Activated effector memory CD4-positive, alpha-beta T cell treated with Interleukin-2 at 50 U/mL for 16 hours (primary cell): ENCODE results near the gene DNAJC3.
"Not testable (repeated sequence)": the region's sequence is repeated elsewhere in the genome, so short reads cannot be mapped to it uniquely, and the experiment has no call there.

ENCODE experiments used
- DNase-seq: peaks from one replicate; pipeline ENCODE4 v3.0.0-alpha.2; 2020

Gene DNAJC3

GRCh38 chr13:95676105-95676761 is 706 bp upstream of the DNAJC3 start:
- DNase-seq = peak; percentile 10

DNA sequence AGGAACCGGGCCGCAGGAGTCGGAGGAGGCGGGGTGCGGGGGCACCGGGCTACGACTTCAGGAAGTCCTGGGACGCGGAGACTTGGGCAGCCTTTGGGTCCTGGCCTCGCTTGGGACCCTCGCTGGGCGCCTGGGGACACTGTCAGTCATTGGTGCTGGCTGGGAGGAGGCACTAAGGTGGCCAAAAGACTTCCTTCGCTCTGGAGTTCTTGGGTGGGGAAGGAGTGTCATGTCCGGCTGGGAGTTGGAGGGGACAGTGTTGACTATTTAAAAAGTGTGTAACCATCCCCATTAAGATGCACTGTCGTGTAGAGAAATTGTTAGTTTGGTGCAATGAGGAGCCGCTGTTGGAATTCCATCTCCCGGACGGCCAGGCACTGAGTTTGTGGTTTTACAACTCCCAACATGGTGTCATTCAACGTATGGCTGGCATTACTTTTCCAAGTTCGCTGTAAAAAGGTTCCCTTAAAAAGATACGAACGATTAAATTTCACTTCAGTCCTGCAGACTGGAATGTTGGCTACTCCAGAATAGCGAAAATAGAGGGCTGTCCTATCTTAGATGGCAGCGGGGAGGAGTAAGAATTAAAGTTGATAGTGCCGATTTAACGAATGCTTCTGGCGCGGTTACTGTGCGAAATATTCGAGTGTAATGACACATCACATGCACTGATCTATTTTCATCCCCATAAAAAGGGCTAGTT is 776 bp downstream of the DNAJC3 start:
- DNase-seq = no peak

GRCh38 chr13:95678967-95679366 is 2.0 kb downstream of the DNAJC3 start:
- DNase-seq = no peak

- no peak for DNase-seq
Measured at GRCh38 chr13:95679722-95680121, 2.8 kb downstream of the DNAJC3 start.

- DNase-seq = no peak
Measured at GRCh38 chr13:95684418-95684817, 7.5 kb downstream of the DNAJC3 start.

- DNase-seq = not testable (repeated sequence)
Measured at GRCh38 chr13:95684960-95685359, 8.0 kb downstream of the DNAJC3 start.

DNA sequence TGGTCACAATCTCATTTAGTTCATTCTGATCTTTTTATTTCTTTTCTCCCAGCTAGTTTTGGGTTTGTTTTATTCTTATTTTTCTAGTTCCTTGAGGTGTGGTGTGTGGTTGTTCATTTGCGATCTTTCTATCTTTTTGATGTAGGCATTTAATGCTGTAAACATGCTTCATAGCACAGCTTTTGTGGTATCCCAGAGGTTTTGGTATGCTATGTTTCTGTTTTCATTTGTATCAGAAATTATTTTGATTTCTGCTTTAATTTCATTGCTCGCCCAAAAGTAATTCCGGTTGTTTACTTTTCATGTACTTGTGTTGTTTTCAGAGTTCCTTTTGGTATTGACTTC is 12.6 kb downstream of the DNAJC3 start:
- DNase-seq = no peak

DNA sequence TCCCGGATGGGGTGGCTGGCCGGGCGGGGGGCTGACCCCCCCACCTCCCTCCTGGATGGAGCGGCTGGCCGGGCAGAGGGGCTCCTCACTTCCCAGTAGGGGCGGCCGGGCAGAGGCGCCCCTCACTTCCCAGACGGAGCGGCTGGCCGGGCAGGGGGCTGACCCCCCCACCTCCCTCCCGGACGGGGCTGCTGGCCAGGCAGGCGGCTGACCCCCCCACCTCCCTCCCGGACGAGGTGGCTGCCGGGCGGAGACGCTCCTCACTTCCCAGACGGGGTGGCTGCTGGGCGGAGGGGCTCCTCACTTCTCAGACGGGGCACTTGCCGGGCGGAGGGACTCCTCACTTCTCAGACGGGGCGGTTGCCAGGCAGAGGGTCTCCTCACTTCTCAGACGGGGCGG is 14.0 kb downstream of the DNAJC3 start:
- DNase-seq = not testable (repeated sequence)

DNA sequence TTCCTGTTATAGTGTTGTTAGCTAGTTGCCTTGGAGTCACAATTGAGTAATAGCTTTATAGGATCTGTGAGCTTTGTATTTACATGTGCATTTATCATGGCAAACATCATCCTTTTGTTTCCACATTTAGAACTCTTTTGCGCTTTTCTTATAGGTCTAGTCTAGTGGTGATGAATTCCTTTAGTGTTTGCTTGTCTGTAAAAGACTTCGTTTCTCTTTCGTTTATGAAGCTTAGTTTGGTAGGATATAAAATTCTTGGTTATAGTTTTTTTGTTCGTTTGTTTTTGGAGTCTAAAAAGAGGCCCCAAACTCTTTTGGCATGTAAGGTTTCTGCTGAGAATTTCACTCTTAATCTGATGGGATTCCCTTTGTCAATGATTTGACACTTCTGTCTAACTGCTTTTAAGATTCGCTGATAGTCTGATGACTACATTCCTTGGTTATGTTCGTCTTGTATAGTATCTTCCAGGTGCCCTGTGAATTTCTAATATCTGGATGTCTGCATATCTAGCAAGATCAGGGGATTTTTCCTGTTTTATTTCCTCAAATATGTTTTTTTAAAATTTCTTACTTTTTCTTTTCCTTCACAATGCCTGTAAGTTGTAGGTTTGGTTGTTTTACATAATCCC is 20.2 kb downstream of the DNAJC3 start:
- DNase-seq = no peak

- DNase-seq = no peak
Measured at GRCh38 chr13:95698047-95698749, 21.3 kb downstream of the DNAJC3 start.

- no peak for DNase-seq
Measured at GRCh38 chr13:95703576-95703975, 26.6 kb downstream of the DNAJC3 start.

GRCh38 chr13:95704510-95704909 is 27.6 kb downstream of the DNAJC3 start:
- no peak for DNase-seq

DNA sequence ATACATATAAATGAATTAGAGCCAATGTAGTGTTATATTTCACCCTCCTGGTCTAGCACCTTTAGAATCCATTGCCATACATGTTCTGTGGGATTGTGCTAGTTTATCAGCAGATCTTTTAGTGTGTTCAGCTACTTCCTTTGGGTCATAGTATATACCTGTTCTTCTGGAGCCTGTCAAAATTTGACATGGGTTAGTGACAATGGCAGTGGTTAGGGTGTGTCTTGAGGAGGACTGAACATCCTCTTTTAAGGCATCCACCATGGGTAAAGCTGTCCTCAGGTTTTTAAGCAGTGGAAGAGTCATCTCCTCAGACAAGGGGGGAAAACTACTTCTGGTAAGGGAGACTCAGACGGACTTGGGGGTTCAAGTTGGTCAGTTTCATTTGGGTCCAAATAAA is 29.4 kb downstream of the DNAJC3 start:
- DNase-seq = no peak

GRCh38 chr13:95707035-95707434 is 30.1 kb downstream of the DNAJC3 start:
- DNase-seq = no peak

- DNase-seq = no peak
Measured at GRCh38 chr13:95707442-95708390, 30.8 kb downstream of the DNAJC3 start.

DNA sequence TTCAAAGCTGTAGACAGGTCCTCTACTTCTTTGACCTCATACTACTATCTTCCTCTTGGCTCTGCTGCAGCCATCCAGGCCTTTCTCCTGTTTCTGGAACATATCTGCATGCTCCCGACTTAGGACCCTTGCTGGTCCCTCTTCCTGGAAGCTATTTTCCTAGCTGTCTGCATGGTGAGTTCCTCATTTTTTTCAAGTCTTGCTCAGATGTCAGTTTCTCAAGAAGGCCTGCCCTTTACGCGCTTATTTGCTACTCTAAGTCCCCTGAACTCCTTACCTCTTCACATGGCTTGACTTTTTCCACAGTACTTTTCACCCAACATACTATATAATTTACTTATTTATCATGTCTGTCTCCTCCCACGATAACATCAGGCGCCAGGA is 31.4 kb downstream of the DNAJC3 start:
- no peak for DNase-seq

- no peak for DNase-seq
Measured at GRCh38 chr13:95708811-95709500, 32.0 kb downstream of the DNAJC3 start.

GRCh38 chr13:95710313-95710712 is 33.4 kb downstream of the DNAJC3 start:
- no peak for DNase-seq

- not testable (repeated sequence) for DNase-seq
Measured at GRCh38 chr13:95712846-95713245, 35.9 kb downstream of the DNAJC3 start.

DNA sequence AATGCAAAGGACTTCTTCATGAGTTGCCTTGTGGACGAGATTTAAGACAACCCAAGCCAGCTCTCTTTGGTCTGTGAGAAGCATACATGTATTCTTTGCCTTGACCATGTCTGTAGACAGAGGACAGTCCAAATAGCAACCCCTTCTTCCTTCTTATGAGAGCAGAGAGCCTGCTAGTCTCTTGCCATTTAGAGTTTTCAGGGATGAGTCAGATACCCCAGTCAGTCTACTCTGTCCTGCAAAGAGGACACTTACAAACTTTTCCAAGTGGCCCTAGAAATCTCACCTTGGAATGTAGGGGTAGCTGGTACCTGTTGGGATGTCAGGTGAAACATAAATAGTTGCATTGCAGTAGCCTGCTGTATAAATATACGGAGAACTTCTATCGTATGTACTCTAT is 36.7 kb downstream of the DNAJC3 start:
- DNase-seq = no peak

- no peak for DNase-seq
Measured at GRCh38 chr13:95714142-95714832, 37.3 kb downstream of the DNAJC3 start.
